ENCODE measurements around the gene RCOR2.
A peak's percentile ranks its signal among the peaks of the same experiment; 100 is the strongest.

Gene RCOR2

DNA sequence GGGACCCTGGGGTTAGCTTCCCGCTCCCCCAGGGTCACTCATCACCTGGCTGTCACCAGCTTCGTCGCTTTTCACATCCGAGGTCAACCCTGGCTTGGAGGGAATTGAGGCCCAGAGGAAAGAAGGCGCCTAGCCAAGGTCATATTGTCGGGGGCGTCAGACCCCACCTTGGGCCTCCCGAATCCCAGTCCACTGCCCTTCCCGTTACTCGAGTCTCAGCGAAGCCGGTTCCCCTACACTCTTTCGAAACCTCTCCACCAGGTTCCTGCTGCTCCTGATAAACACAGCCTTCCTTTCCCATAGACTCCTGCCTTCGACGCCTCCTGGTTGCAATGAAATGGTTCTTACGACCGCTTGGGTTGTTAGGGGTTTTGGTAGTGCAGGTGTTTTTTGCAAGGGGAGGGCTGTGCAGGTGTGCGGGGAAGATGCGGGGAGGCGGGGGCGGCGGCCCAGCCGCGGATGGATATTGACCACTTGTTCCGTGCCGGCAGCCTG is 22.5 kb upstream of the RCOR2 start:
- H3K4me3 ChIP-seq (replicated peaks in 1 of 2; ENCODE audit: low read depth in 2 of 2, low read length in 2 of 2): peak overlapping the region; percentile 91 to 94
- TF ChIP-seq, protein P1, sequence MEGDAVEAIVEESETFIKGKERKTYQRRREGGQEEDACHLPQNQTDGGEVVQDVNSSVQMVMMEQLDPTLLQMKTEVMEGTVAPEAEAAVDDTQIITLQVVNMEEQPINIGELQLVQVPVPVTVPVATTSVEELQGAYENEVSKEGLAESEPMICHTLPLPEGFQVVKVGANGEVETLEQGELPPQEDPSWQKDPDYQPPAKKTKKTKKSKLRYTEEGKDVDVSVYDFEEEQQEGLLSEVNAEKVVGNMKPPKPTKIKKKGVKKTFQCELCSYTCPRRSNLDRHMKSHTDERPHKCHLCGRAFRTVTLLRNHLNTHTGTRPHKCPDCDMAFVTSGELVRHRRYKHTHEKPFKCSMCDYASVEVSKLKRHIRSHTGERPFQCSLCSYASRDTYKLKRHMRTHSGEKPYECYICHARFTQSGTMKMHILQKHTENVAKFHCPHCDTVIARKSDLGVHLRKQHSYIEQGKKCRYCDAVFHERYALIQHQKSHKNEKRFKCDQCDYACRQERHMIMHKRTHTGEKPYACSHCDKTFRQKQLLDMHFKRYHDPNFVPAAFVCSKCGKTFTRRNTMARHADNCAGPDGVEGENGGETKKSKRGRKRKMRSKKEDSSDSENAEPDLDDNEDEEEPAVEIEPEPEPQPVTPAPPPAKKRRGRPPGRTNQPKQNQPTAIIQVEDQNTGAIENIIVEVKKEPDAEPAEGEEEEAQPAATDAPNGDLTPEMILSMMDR (IDR thresholded peaks at IDR 0.05; ENCODE audit: low read depth, low read length): no peak
- DNase-seq (ENCODE audit: low read depth in 2 of 2): peak; percentile 24 to 41

GRCh38 chr11:63938479-63939396 is 21.8 kb upstream of the RCOR2 start, which contains the start of gene NAA40:
Gene NAA40 (plus strand): TSS chr11:63939002. CDS start chr11:63939097, 95 bp downstream.
- peak; percentile 94 to 96 for DNase-seq (ENCODE audit: low read depth in 2 of 2)
- TF ChIP-seq, protein P1 (IDR thresholded peaks at IDR 0.05; ENCODE audit: low read depth, low read length): no peak
- H3K4me3 ChIP-seq (replicated peaks in 1 of 2; ENCODE audit: low read depth in 2 of 2, low read length in 2 of 2): peak within 1 kb of the TSS; percentile 91 to 94

DNA sequence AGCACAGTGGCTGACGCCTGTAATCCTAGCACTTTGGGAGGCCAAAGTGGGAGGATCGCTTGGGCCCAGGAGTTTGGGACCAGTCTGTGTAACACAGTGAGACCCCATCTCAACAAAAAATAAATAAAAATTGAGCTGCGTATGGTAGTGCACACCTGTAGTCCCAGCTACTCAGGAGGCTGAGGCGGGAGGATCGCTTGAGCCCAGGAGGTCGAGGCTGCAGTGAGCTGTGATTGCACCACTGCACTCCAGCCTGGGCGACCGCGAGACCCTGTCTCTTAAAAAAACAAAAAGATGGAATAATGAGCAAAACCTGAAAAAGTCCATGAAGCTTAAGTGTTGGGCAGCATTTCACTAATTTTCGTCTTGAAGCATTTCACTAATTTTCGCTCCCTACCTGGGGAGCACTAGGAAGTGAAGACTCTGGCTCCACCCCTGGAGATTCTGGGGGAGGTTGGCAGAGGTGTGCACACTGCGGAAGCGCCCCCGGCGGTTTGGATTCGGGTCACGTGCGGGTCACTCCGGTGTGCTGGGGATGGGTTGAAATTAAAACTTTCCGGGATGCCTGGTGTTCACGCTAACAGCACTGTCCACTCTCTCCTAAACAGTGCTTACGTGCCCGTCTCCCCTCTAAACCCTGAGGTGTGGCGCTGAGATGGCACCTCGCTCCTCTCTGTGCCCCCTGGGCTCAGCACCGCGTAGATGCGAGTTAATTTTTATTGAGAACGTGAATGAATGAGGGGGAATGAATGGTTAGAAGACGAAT is 20.9 kb upstream of the RCOR2 start:
- H3K4me3 ChIP-seq (replicated peaks in 1 of 2; ENCODE audit: low read depth in 2 of 2, low read length in 2 of 2): peak overlapping the region; percentile 42 to 94
- TF ChIP-seq, protein P1 (IDR thresholded peaks at IDR 0.05; ENCODE audit: low read depth, low read length): no peak
- DNase-seq (ENCODE audit: low read depth in 2 of 2): no peak

DNA sequence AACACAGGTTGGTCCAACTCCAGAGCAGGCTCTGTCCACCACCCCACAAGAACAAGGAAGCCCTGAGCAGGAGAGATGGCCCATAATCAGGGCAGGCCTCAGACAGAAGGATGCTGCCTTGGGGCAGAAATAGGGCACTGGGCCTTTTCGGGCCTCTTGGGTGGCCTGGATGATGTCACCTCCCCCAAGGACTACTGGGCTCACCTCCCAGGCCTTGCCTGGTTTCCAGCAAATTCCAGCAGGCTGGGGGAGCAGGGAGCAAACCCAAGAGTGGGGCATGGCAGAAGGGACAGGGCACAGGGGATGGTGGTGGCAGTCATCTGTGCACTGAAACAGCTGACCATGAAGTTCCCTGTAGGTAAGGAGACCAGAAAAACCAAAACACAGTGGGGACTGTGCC is 16.5 kb upstream of the RCOR2 start:
- no peak for DNase-seq (ENCODE audit: low read depth in 2 of 2)
- TF ChIP-seq, protein P1 (IDR thresholded peaks at IDR 0.05; ENCODE audit: low read depth, low read length): no peak
- H3K4me3 ChIP-seq (replicated peaks in 1 of 2; ENCODE audit: low read depth in 2 of 2, low read length in 2 of 2): no peak overlapping the region

DNA sequence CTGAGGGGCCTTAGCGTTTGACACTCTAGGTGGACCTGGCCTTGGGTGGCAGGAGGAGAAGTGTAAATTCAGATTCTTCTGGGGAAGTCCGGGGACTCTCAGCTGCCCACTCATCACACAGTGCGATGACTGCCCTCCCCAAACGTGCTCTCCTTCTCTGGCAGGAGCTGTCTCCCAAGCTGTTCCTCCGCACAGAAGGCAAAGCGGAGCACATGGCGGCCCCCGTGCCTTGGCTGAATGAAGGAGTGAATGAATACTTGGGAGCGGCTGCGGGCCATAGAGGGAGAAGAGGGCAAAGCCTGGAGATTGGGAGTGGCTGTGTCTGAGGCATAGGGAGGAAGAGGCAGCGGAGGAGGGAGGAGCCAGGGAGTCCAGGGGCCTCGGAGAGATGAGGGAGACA is 14.9 kb upstream of the RCOR2 start:
- TF ChIP-seq, protein P1 (IDR thresholded peaks at IDR 0.05; ENCODE audit: low read depth, low read length): no peak
- no peak for DNase-seq (ENCODE audit: low read depth in 2 of 2)
- H3K4me3 ChIP-seq (replicated peaks in 1 of 2; ENCODE audit: low read depth in 2 of 2, low read length in 2 of 2): no peak overlapping the region

GRCh38 chr11:63931045-63931444 is 14.1 kb upstream of the RCOR2 start:
- TF ChIP-seq, protein P1 (IDR thresholded peaks at IDR 0.05; ENCODE audit: low read depth, low read length): no peak
- DNase-seq (ENCODE audit: low read depth in 2 of 2): no peak
- no peak overlapping the region for H3K4me3 ChIP-seq (replicated peaks in 1 of 2; ENCODE audit: low read depth in 2 of 2, low read length in 2 of 2)
